Type B pancreatic cell (in vitro differentiated cells): ENCODE results near the gene EXOC3L1. TPM values are rescaled to one million over a fixed set of nuclear protein-coding genes. Genes with fewer than 3 reads are reported as not detected.

Experiments used
- DNase-seq: peaks from one replicate; pipeline ENCODE4 v3.0.0; 2021; ENCODE audit warnings: mixed read lengths; ENCODE audit not compliant: unreplicated experiment; ENCODE audit errors: extremely low spot score
- H3K27ac Mint-ChIP-seq: 2 replicates; pipeline ENCODE4 v1.8.0; 2021; ENCODE audit warnings: mild to moderate bottlenecking, mixed read lengths
- H3K27me3 Mint-ChIP-seq: 2 replicates; pipeline ENCODE4 v1.8.0; 2021; ENCODE audit warnings: mixed read lengths
- H3K36me3 Mint-ChIP-seq: 2 replicates; pipeline ENCODE4 v1.8.0; 2021; ENCODE audit warnings: mixed read lengths
- H3K4me1 Mint-ChIP-seq: one replicate; pipeline ENCODE4 v1.8.0; 2021; ENCODE audit warnings: mixed read lengths; ENCODE audit not compliant: unreplicated experiment
- H3K4me3 Mint-ChIP-seq: 2 replicates; pipeline ENCODE4 v1.8.0; 2021; ENCODE audit warnings: mild to moderate bottlenecking, mixed read lengths
- H3K9me3 Mint-ChIP-seq: 2 replicates; pipeline ENCODE4 v1.8.0; 2021; ENCODE audit warnings: mixed read lengths
- total RNA-seq: library from RNA; stranded (reverse); gene quantifications from 2 replicates; pipeline ENCODE4 v1.2.1, GENCODE V29; 2021; ENCODE audit warnings: low replicate concordance
- TF ChIP-seq, protein P1 (sequence below): fragments of 200-600 bp; sonication (generic); conservative IDR thresholded peaks from 2 replicates; pipeline ENCODE4 v1.5.0; 2021; ENCODE audit warnings: antibody characterized with exemption, mild to moderate bottlenecking

The EXOC3L1 gene
- total RNA-seq, 1 donor from 2014 or later = 0.41 TPM

GRCh38 chr16:67155295-67156142, 34.4 kb downstream of the EXOC3L1 start:
- no peaks in the 10 kb centered on the region for H3K9me3 Mint-ChIP-seq
- TF ChIP-seq, protein P1, sequence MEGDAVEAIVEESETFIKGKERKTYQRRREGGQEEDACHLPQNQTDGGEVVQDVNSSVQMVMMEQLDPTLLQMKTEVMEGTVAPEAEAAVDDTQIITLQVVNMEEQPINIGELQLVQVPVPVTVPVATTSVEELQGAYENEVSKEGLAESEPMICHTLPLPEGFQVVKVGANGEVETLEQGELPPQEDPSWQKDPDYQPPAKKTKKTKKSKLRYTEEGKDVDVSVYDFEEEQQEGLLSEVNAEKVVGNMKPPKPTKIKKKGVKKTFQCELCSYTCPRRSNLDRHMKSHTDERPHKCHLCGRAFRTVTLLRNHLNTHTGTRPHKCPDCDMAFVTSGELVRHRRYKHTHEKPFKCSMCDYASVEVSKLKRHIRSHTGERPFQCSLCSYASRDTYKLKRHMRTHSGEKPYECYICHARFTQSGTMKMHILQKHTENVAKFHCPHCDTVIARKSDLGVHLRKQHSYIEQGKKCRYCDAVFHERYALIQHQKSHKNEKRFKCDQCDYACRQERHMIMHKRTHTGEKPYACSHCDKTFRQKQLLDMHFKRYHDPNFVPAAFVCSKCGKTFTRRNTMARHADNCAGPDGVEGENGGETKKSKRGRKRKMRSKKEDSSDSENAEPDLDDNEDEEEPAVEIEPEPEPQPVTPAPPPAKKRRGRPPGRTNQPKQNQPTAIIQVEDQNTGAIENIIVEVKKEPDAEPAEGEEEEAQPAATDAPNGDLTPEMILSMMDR = peak; percentile 99
- H3K36me3 Mint-ChIP-seq = no peaks in the 10 kb centered on the region
- H3K27ac Mint-ChIP-seq = no peak overlapping the region
- H3K4me1 Mint-ChIP-seq = no peaks in the 10 kb centered on the region
- DNase-seq = peak; percentile 94
- H3K4me3 Mint-ChIP-seq = peak overlapping the region; percentile 79
- peaks cover 85% of the 10 kb centered on the region for H3K27me3 Mint-ChIP-seq

DNA sequence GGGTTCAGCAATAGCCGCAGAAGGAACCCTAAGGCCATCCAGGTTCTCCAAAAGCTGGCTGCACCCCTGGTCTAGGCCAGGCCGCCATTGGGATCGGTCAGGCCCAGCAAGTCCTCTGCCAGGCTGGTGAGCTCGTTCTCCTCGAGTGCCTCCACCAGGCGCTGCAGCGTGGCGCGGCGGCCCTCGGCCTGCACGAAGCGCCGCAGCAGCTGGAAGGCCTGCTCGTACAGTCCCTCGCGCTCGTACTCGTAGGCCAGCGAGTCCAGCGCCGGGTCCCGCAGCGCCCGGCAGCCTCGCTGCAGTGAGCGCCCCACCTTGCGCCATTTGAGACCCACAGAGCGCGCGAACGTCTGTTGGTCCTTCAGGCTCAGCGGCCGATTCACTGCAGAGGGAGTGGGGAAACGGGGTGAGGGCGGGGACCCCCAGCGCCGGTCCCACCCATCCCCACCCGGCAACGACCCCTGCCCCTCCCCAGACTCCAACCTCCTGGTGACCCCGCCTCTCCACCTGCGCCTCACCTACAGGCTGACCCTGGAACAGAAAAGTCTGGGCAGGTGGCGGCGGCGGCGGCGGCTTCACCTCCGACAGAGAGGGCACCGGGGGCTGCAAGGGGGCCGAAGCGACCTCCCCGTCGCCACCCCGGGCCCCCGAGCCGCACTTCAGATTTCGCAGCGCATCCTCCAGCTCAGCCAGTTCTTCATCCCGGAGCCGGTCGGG, 35.2 kb downstream of the EXOC3L1 start:
- TF ChIP-seq, protein P1 = no peak
- Mint-ChIP-seq H3K9me3 (no peaks in the 10 kb centered on the region), H3K27ac (no peak overlapping the region), H3K36me3 (no peaks in the 10 kb centered on the region), H3K4me1 (no peaks in the 10 kb centered on the region), H3K4me3 (peak overlapping the region; percentile 79), H3K27me3 (peaks cover 78% of the 10 kb centered on the region)
- no peak for DNase-seq

- H3K27ac Mint-ChIP-seq = peak overlapping the region; percentile 51
- H3K4me1 Mint-ChIP-seq = no peaks in the 10 kb centered on the region
- DNase-seq = no peak
- TF ChIP-seq, protein P1 = no peak
- H3K27me3 Mint-ChIP-seq = peaks cover 55% of the 10 kb centered on the region
- H3K4me3 Mint-ChIP-seq = peak overlapping the region; percentile 85
- H3K36me3 Mint-ChIP-seq = peaks cover 5% of the 10 kb centered on the region
- H3K9me3 Mint-ChIP-seq = no peaks in the 10 kb centered on the region
Observed at GRCh38 chr16:67151431-67152097, 38.4 kb downstream of the EXOC3L1 start.

- H3K9me3 Mint-ChIP-seq = no peaks in the 10 kb centered on the region
- H3K27me3 Mint-ChIP-seq = peaks cover 48% of the 10 kb centered on the region
- no peaks in the 10 kb centered on the region for H3K4me1 Mint-ChIP-seq
- no peak for DNase-seq
- H3K27ac Mint-ChIP-seq = peak within 1 kb of the TSS; percentile 51
- peaks cover 10% of the 10 kb centered on the region for H3K36me3 Mint-ChIP-seq
- H3K4me3 Mint-ChIP-seq = peak within 1 kb of the TSS; percentile 85
- TF ChIP-seq, protein P1 = no peak
Observed at GRCh38 chr16:67150833-67151396, 39.0 kb downstream of the EXOC3L1 start, which contains the start of gene B3GNT9. Gene B3GNT9 (minus strand): TSS chr16:67150998. CDS start chr16:67150485, 513 bp downstream.
